ENCODE data around the gene PDE7B.

DNA sequence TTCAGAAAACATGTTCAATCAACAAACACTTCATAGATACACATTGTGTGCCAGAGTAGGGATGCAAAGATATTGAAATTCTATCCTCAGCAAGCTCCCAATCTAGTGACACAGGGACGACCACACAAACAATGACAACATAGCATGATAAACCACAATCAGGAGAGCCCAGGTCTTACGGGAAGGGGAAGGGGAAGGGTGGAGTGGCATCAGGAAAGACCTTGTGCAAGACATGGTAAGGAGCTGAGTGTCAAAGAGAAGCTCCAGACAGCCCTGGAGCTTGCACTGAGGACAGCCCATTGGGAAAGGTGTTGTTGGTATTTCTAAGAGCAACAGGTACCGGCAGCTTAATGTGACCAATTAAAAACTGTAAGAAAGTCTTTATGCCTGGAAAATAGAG is 103.6 kb downstream of the PDE7B start:
- TF ChIP-seq, protein P1, sequence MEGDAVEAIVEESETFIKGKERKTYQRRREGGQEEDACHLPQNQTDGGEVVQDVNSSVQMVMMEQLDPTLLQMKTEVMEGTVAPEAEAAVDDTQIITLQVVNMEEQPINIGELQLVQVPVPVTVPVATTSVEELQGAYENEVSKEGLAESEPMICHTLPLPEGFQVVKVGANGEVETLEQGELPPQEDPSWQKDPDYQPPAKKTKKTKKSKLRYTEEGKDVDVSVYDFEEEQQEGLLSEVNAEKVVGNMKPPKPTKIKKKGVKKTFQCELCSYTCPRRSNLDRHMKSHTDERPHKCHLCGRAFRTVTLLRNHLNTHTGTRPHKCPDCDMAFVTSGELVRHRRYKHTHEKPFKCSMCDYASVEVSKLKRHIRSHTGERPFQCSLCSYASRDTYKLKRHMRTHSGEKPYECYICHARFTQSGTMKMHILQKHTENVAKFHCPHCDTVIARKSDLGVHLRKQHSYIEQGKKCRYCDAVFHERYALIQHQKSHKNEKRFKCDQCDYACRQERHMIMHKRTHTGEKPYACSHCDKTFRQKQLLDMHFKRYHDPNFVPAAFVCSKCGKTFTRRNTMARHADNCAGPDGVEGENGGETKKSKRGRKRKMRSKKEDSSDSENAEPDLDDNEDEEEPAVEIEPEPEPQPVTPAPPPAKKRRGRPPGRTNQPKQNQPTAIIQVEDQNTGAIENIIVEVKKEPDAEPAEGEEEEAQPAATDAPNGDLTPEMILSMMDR (IDR thresholded peaks at IDR 0.05): no peak
- TF ChIP-seq POLR2A (IDR thresholded peaks at IDR 0.05): no peak
- TF ChIP-seq POLR2AphosphoS5 (IDR thresholded peaks at IDR 0.05): no peak
